ENCODE results near the gene ZDHHC17.

Gene ZDHHC17

GRCh38 chr12:76847260-76847659 lies 83.3 kb downstream of the ZDHHC17 start:
- no CpG with 5 or more reads among the region's 2 CpGs for WGBS (ENCODE audit: insufficient coverage)
- Histone ChIP-seq H3K27ac (ENCODE audit: insufficient read depth in 1 of 2, low read depth in 1 of 2, low read length in 2 of 2, poor library complexity in 1 of 2, severe bottlenecking in 2 of 2) (no peak overlapping the region), H3K4me1 (ENCODE audit: control extremely low read depth in 1 of 4, control insufficient read depth in 4 of 4, insufficient read depth in 4 of 4, low read length in 3 of 4) (no peaks in the 10 kb centered on the region), H3K9me3 (ENCODE audit: control extremely low read depth in 1 of 5, control insufficient read depth in 4 of 5, insufficient read depth in 2 of 5, low read depth in 1 of 5, low read length in 4 of 5) (no peaks in the 10 kb centered on the region), H3K36me3 (ENCODE audit: control insufficient read depth in 4 of 4, insufficient read depth in 4 of 4, low read length in 3 of 4) (peaks cover 6 to 43% (median 18%) of the 10 kb centered on the region in 4 experiments), H3K4me3 (ENCODE audit: control insufficient read depth in 1 of 7, extremely low read depth in 1 of 7, insufficient read depth in 4 of 7, low read depth in 2 of 7, low read length in 6 of 7) (no peak overlapping the region), H3K27me3 (replicated peaks in 2 of 5; ENCODE audit: control insufficient read depth in 4 of 5, insufficient read depth in 5 of 5, low read length in 4 of 5) (no peaks in the 10 kb centered on the region)
- ChIA-PET POLR2A (no interaction called here), CTCF (no interaction called here)
- no peak for DNase-seq

DNA sequence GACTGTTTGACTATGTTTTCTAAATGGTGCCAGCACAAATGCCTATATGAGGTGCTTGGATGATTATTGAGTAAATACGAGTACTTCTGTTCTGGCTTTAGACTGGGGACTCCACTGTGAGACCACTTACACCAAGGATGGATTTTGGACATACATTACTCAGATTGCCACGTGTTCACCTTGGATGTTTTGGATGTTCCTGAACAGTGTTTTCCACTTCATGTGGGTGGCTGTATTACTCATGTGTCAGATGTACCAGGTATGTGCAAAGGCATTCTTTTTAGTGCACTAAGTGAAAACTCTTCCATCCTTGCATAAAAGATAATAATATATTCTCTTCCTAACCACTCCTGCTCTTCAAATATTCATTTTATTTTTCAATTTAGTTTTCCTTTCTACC lies 84.2 kb downstream of the ZDHHC17 start:
- DNase-seq = no peak
- no peaks in the 10 kb centered on the region for H3K27me3 ChIP-seq (replicated peaks in 2 of 5; ENCODE audit: control insufficient read depth in 4 of 5, insufficient read depth in 5 of 5, low read length in 4 of 5)
- no peak overlapping the region for H3K4me3 ChIP-seq (ENCODE audit: control insufficient read depth in 1 of 7, extremely low read depth in 1 of 7, insufficient read depth in 4 of 7, low read depth in 2 of 7, low read length in 6 of 7)
- no peaks in the 10 kb centered on the region for H3K4me1 ChIP-seq (ENCODE audit: control extremely low read depth in 1 of 4, control insufficient read depth in 4 of 4, insufficient read depth in 4 of 4, low read length in 3 of 4)
- H3K27ac ChIP-seq (ENCODE audit: insufficient read depth in 1 of 2, low read depth in 1 of 2, low read length in 2 of 2, poor library complexity in 1 of 2, severe bottlenecking in 2 of 2) = no peak overlapping the region
- CTCF ChIA-PET = no interaction called here
- H3K9me3 ChIP-seq (ENCODE audit: control extremely low read depth in 1 of 5, control insufficient read depth in 4 of 5, insufficient read depth in 2 of 5, low read depth in 1 of 5, low read length in 4 of 5) = no peaks in the 10 kb centered on the region
- no CpG with 5 or more reads among the region's 2 CpGs for WGBS (ENCODE audit: insufficient coverage)
- POLR2A ChIA-PET = no interaction called here
- peaks cover 4 to 40% (median 20%) of the 10 kb centered on the region in 4 experiments for H3K36me3 ChIP-seq (ENCODE audit: control insufficient read depth in 4 of 4, insufficient read depth in 4 of 4, low read length in 3 of 4)

- Histone ChIP-seq H3K27me3 (replicated peaks in 2 of 5; ENCODE audit: control insufficient read depth in 4 of 5, insufficient read depth in 5 of 5, low read length in 4 of 5) (no peaks in the 10 kb centered on the region), H3K4me1 (ENCODE audit: control extremely low read depth in 1 of 4, control insufficient read depth in 4 of 4, insufficient read depth in 4 of 4, low read length in 3 of 4) (no peaks in the 10 kb centered on the region), H3K27ac (ENCODE audit: insufficient read depth in 1 of 2, low read depth in 1 of 2, low read length in 2 of 2, poor library complexity in 1 of 2, severe bottlenecking in 2 of 2) (no peak overlapping the region), H3K36me3 (ENCODE audit: control insufficient read depth in 4 of 4, insufficient read depth in 4 of 4, low read length in 3 of 4) (peaks cover 6 to 52% (median 22%) of the 10 kb centered on the region in 4 experiments), H3K4me3 (ENCODE audit: control insufficient read depth in 1 of 7, extremely low read depth in 1 of 7, insufficient read depth in 4 of 7, low read depth in 2 of 7, low read length in 6 of 7) (no peak overlapping the region), H3K9me3 (ENCODE audit: control extremely low read depth in 1 of 5, control insufficient read depth in 4 of 5, insufficient read depth in 2 of 5, low read depth in 1 of 5, low read length in 4 of 5) (peaks cover 0 to 13% (median 0%) of the 10 kb centered on the region in 5 experiments)
- WGBS (ENCODE audit: insufficient coverage) = 100% methylated on average over 1 of the region's 1 CpG
- CTCF ChIA-PET = interaction anchor here (0.8 kb wide), 1 partner anchor 10 kb away, joined by 3 read pairs; no protein-coding TSS in a partner anchor
- DNase-seq = no peak
- POLR2A ChIA-PET = interaction anchor here (0.6 kb wide), 1 partner anchor 23 kb away, joined by 3 read pairs; no protein-coding TSS in a partner anchor
Observed at GRCh38 chr12:76852106-76852505, 88.2 kb downstream of the ZDHHC17 start.

- no peak for DNase-seq
Observed at GRCh38 chr12:76855271-76855670, 91.4 kb downstream of the ZDHHC17 start.

GRCh38 chr12:76856018-76856644 lies 92.2 kb downstream of the ZDHHC17 start:
- H3K4me3 ChIP-seq (ENCODE audit: control insufficient read depth in 1 of 7, extremely low read depth in 1 of 7, insufficient read depth in 4 of 7, low read depth in 2 of 7, low read length in 6 of 7) = no peak overlapping the region
- H3K27ac ChIP-seq (ENCODE audit: insufficient read depth in 1 of 2, low read depth in 1 of 2, low read length in 2 of 2, poor library complexity in 1 of 2, severe bottlenecking in 2 of 2) = no peak overlapping the region
- no peak for DNase-seq
- CTCF ChIA-PET = interaction anchor here (1.1 kb wide), 1 partner anchor 16 kb away, joined by 3 read pairs; no protein-coding TSS in a partner anchor
- POLR2A ChIA-PET = no interaction called here
- H3K9me3 ChIP-seq (ENCODE audit: control extremely low read depth in 1 of 5, control insufficient read depth in 4 of 5, insufficient read depth in 2 of 5, low read depth in 1 of 5, low read length in 4 of 5) = peaks cover 0 to 13% (median 0%) of the 10 kb centered on the region in 5 experiments
- H3K4me1 ChIP-seq (ENCODE audit: control extremely low read depth in 1 of 4, control insufficient read depth in 4 of 4, insufficient read depth in 4 of 4, low read length in 3 of 4) = peaks cover 3 to 18% (median 17%) of the 10 kb centered on the region in 4 experiments
- no peaks in the 10 kb centered on the region for H3K27me3 ChIP-seq (replicated peaks in 2 of 5; ENCODE audit: control insufficient read depth in 4 of 5, insufficient read depth in 5 of 5, low read length in 4 of 5)
- peaks cover 3 to 24% (median 8%) of the 10 kb centered on the region in 4 experiments for H3K36me3 ChIP-seq (ENCODE audit: control insufficient read depth in 4 of 4, insufficient read depth in 4 of 4, low read length in 3 of 4)
- no CpG with 5 or more reads among the region's 1 CpG for WGBS (ENCODE audit: insufficient coverage)

More at GRCh38 chr12:76855271-76855670, 91.4 kb downstream of the ZDHHC17 start:
- WGBS (ENCODE audit: insufficient coverage) = 100% methylated on average over 3 of the region's 4 CpGs
- POLR2A ChIA-PET = no interaction called here
- Histone ChIP-seq H3K27me3 (replicated peaks in 2 of 5; ENCODE audit: control insufficient read depth in 4 of 5, insufficient read depth in 5 of 5, low read length in 4 of 5) (no peaks in the 10 kb centered on the region), H3K36me3 (ENCODE audit: control insufficient read depth in 4 of 4, insufficient read depth in 4 of 4, low read length in 3 of 4) (peaks cover 6 to 32% (median 13%) of the 10 kb centered on the region in 4 experiments), H3K27ac (ENCODE audit: insufficient read depth in 1 of 2, low read depth in 1 of 2, low read length in 2 of 2, poor library complexity in 1 of 2, severe bottlenecking in 2 of 2) (no peak overlapping the region), H3K4me3 (ENCODE audit: control insufficient read depth in 1 of 7, extremely low read depth in 1 of 7, insufficient read depth in 4 of 7, low read depth in 2 of 7, low read length in 6 of 7) (no peak overlapping the region), H3K4me1 (ENCODE audit: control extremely low read depth in 1 of 4, control insufficient read depth in 4 of 4, insufficient read depth in 4 of 4, low read length in 3 of 4) (peaks cover 3 to 16% (median 14%) of the 10 kb centered on the region in 4 experiments), H3K9me3 (ENCODE audit: control extremely low read depth in 1 of 5, control insufficient read depth in 4 of 5, insufficient read depth in 2 of 5, low read depth in 1 of 5, low read length in 4 of 5) (peaks cover 0 to 13% (median 0%) of the 10 kb centered on the region in 5 experiments)
- CTCF ChIA-PET = interaction anchor here (1.1 kb wide), 1 partner anchor 17 kb away, joined by 3 read pairs; no protein-coding TSS in a partner anchor

- H3K4me3 ChIP-seq (ENCODE audit: control insufficient read depth in 1 of 7, extremely low read depth in 1 of 7, insufficient read depth in 4 of 7, low read depth in 2 of 7, low read length in 6 of 7) = peak overlapping the region in 1 of 7 experiments; percentile 3
- peaks cover 0 to 2% (median 0%) of the 10 kb centered on the region in 5 experiments for H3K27me3 ChIP-seq (replicated peaks in 2 of 5; ENCODE audit: control insufficient read depth in 4 of 5, insufficient read depth in 5 of 5, low read length in 4 of 5)
- no peak overlapping the region for H3K27ac ChIP-seq (ENCODE audit: insufficient read depth in 1 of 2, low read depth in 1 of 2, low read length in 2 of 2, poor library complexity in 1 of 2, severe bottlenecking in 2 of 2)
- peaks cover 0 to 11% (median 0%) of the 10 kb centered on the region in 5 experiments for H3K9me3 ChIP-seq (ENCODE audit: control extremely low read depth in 1 of 5, control insufficient read depth in 4 of 5, insufficient read depth in 2 of 5, low read depth in 1 of 5, low read length in 4 of 5)
- 19% methylated on average over 2 of the region's 4 CpGs for WGBS (ENCODE audit: insufficient coverage)
- CTCF ChIA-PET = interaction anchor here (1.3 to 1.5 kb wide), 2 partner anchors 11 to 35 kb away, joined by 4 to 5 read pairs; no protein-coding TSS in a partner anchor
- peak; percentile 48 to 92 (median 90) for DNase-seq
- POLR2A ChIA-PET = no interaction called here
- H3K36me3 ChIP-seq (ENCODE audit: control insufficient read depth in 4 of 4, insufficient read depth in 4 of 4, low read length in 3 of 4) = peaks cover 0 to 13% (median 7%) of the 10 kb centered on the region in 4 experiments
- H3K4me1 ChIP-seq (ENCODE audit: control extremely low read depth in 1 of 4, control insufficient read depth in 4 of 4, insufficient read depth in 4 of 4, low read length in 3 of 4) = peaks cover 3 to 18% (median 17%) of the 10 kb centered on the region in 4 experiments
Observed at GRCh38 chr12:76859611-76860010, 95.7 kb downstream of the ZDHHC17 start.

DNA sequence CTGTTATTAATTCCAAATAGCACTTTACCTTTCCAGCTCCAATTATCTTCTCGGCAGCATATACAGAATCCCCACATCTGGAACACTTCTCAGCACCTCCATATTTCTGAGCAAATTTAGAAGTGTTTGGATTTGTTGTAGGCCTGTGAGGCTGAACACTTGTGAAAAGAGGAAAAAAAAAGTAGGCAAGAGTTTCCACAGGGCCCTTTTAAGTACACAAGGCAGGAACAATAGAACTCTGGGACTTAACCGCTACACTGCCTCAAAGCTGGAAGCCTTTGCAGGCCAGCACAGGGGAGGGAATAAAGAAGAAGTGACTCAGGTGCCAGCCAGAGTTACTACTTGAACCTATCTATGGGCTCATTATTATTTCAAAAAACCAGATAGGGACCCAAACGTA lies 96.3 kb downstream of the ZDHHC17 start:
- H3K4me1 ChIP-seq (ENCODE audit: control extremely low read depth in 1 of 4, control insufficient read depth in 4 of 4, insufficient read depth in 4 of 4, low read length in 3 of 4) = peaks cover 3 to 18% (median 17%) of the 10 kb centered on the region in 4 experiments

More for the DNA sequence above, 96.3 kb downstream of the ZDHHC17 start:
- H3K36me3 ChIP-seq (ENCODE audit: control insufficient read depth in 4 of 4, insufficient read depth in 4 of 4, low read length in 3 of 4) = peaks cover 0 to 12% (median 7%) of the 10 kb centered on the region in 4 experiments
- H3K9me3 ChIP-seq (ENCODE audit: control extremely low read depth in 1 of 5, control insufficient read depth in 4 of 5, insufficient read depth in 2 of 5, low read depth in 1 of 5, low read length in 4 of 5) = peaks cover 0 to 9% (median 0%) of the 10 kb centered on the region in 5 experiments
- peaks cover 0 to 4% (median 0%) of the 10 kb centered on the region in 5 experiments for H3K27me3 ChIP-seq (replicated peaks in 2 of 5; ENCODE audit: control insufficient read depth in 4 of 5, insufficient read depth in 5 of 5, low read length in 4 of 5)
- no peak overlapping the region for H3K4me3 ChIP-seq (ENCODE audit: control insufficient read depth in 1 of 7, extremely low read depth in 1 of 7, insufficient read depth in 4 of 7, low read depth in 2 of 7, low read length in 6 of 7)
- DNase-seq = peak in 2 of 3 donors; percentile 18 to 28
- ChIA-PET POLR2A (no interaction called here), CTCF (no interaction called here)
- 85% methylated on average over 2 of the region's 3 CpGs for WGBS (ENCODE audit: insufficient coverage)
- H3K27ac ChIP-seq (ENCODE audit: insufficient read depth in 1 of 2, low read depth in 1 of 2, low read length in 2 of 2, poor library complexity in 1 of 2, severe bottlenecking in 2 of 2) = no peak overlapping the region

All from common myeloid progenitor, CD34-positive (primary cell).